Measurements from ENCODE around the gene TRIM47.

- TF ChIP-seq EZH2 (IDR thresholded peaks at IDR 0.05; ENCODE audit: borderline replicate concordance, low read length) (no peak), CTCF (IDR thresholded peaks at IDR 0.05; ENCODE audit: low read length) (no peak)
Measured at GRCh38 chr17:75921596-75921995, 43.2 kb upstream of the TRIM47 start.
